Measurements from ENCODE around the gene ENO1. TPM values are rescaled to one million over a fixed set of nuclear protein-coding genes. Genes with fewer than 3 reads are reported as not detected.

ENO1 gene
- total RNA-seq, 1 experiment from 2014 or later = 2,334 TPM

DNA sequence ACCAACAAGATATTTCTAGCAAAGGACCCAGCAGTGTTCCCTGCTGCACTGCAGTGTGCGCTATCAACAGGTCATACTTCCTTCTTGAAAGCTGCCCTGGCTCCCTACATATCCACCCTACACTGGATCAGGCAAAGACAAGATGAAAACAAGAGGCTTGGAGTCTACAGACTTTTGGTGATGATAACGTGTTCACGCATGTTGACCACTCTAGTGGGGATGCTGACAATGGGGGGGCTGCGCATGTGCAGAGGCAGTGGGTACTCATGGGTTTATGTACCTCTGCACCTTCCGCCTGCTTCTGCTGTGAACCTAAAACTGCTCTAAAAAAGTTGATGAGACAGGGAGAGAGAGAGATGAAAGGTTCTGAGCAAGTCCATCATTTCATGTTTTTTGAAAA, 5.5 kb downstream of the ENO1 start (continued):
- TF ChIP-seq, protein P1, sequence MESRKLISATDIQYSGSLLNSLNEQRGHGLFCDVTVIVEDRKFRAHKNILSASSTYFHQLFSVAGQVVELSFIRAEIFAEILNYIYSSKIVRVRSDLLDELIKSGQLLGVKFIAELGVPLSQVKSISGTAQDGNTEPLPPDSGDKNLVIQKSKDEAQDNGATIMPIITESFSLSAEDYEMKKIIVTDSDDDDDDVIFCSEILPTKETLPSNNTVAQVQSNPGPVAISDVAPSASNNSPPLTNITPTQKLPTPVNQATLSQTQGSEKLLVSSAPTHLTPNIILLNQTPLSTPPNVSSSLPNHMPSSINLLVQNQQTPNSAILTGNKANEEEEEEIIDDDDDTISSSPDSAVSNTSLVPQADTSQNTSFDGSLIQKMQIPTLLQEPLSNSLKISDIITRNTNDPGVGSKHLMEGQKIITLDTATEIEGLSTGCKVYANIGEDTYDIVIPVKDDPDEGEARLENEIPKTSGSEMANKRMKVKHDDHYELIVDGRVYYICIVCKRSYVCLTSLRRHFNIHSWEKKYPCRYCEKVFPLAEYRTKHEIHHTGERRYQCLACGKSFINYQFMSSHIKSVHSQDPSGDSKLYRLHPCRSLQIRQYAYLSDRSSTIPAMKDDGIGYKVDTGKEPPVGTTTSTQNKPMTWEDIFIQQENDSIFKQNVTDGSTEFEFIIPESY (IDR thresholded peaks at IDR 0.05; ENCODE audit: extremely low read depth, insufficient replicate concordance, low read length) = no peak
- TF ChIP-seq JUND (IDR thresholded peaks at IDR 0.05) (no peak), SRF (IDR thresholded peaks at IDR 0.05; ENCODE audit: low read depth) (no peak), CTCF (IDR thresholded peaks at IDR 0.05 in 2 of 3, conservative IDR thresholded peaks at IDR 0.05 in 1 of 3; ENCODE audit: borderline replicate concordance in 1 of 3, insufficient read depth in 1 of 3, low read depth in 2 of 3, low read length in 2 of 3) (no peak), CEBPB (IDR thresholded peaks at IDR 0.05; ENCODE audit: low read depth) (no peak), EGR1 (IDR thresholded peaks at IDR 0.05; ENCODE audit: low read depth) (no peak), EZH2phosphoT487 (IDR thresholded peaks at IDR 0.05; ENCODE audit: borderline replicate concordance) (no peak), POLR2AphosphoS5 (IDR thresholded peaks at IDR 0.05; ENCODE audit: low read depth, low read length) (no peak; the same call in 1 of the 2 replicates)

DNA sequence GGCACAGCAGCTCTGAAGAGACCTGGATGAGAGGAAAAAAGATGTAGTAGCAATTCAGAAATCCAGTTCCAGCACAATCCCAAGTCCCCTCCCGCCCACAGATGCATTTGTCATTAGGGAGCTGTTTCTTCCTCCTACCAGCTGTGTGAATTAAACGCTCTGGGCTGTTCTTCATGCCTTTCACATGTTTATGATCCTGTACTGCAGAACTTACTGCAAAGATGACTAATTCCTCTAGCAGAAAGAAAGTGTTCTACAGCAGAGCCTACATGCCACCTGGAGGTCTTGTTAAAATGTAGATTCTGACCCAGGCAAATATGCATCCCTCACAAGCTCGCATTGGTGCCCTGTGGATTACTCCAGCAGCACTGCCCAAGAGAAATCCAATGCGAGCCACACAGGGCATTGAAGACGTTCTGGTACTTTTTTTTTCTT, 6.5 kb downstream of the ENO1 start:
- ChIA-PET RAD21 (ENCODE audit: low non-redundant PET in 1 of 2, low total read pairs in 2 of 2, uncharacterized antibody in 2 of 2, unreplicated experiment in 2 of 2) (no interaction called here), POLR2A (no interaction called here), CTCF (no interaction called here)
- H3K9me2 ChIP-seq (ENCODE audit: insufficient read depth) = no peaks in the 10 kb centered on the region
- H3K9ac ChIP-seq (ENCODE audit: low read length) = no peak overlapping the region
- intact Hi-C loops (cut with micrococcal nuclease) = loop anchor here (5.0 kb wide), 1 partner anchor 115 kb away; no protein-coding TSS in a partner anchor
- H3K79me2 ChIP-seq (ENCODE audit: insufficient read depth, low read length) = peaks cover 100% of the 10 kb centered on the region
- no peak overlapping the region for H2AFZ ChIP-seq (ENCODE audit: low read depth, low read length, poor library complexity, severe bottlenecking)
- H4K20me1 ChIP-seq (ENCODE audit: insufficient read depth) = peaks cover 82% of the 10 kb centered on the region
- no peaks in the 10 kb centered on the region for H3K27me3 ChIP-seq (ENCODE audit: insufficient read depth, low read length)
- no peak for DNase-seq (ENCODE audit: low read depth, low spot score)
- H3K9me3 ChIP-seq (ENCODE audit: control insufficient read depth in 1 of 2, insufficient read depth in 1 of 2, low read depth in 1 of 2, low read length in 2 of 2) = no peaks in the 10 kb centered on the region
- no TSS peak for BruUV-seq (replicated peaks)
- H3K36me3 ChIP-seq (ENCODE audit: control insufficient read depth in 1 of 2, insufficient read depth in 2 of 2, low read length in 2 of 2) = peaks cover 73 to 85% of the 10 kb centered on the region in 2 experiments
- TF ChIP-seq, protein P2, sequence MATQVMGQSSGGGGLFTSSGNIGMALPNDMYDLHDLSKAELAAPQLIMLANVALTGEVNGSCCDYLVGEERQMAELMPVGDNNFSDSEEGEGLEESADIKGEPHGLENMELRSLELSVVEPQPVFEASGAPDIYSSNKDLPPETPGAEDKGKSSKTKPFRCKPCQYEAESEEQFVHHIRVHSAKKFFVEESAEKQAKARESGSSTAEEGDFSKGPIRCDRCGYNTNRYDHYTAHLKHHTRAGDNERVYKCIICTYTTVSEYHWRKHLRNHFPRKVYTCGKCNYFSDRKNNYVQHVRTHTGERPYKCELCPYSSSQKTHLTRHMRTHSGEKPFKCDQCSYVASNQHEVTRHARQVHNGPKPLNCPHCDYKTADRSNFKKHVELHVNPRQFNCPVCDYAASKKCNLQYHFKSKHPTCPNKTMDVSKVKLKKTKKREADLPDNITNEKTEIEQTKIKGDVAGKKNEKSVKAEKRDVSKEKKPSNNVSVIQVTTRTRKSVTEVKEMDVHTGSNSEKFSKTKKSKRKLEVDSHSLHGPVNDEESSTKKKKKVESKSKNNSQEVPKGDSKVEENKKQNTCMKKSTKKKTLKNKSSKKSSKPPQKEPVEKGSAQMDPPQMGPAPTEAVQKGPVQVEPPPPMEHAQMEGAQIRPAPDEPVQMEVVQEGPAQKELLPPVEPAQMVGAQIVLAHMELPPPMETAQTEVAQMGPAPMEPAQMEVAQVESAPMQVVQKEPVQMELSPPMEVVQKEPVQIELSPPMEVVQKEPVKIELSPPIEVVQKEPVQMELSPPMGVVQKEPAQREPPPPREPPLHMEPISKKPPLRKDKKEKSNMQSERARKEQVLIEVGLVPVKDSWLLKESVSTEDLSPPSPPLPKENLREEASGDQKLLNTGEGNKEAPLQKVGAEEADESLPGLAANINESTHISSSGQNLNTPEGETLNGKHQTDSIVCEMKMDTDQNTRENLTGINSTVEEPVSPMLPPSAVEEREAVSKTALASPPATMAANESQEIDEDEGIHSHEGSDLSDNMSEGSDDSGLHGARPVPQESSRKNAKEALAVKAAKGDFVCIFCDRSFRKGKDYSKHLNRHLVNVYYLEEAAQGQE (IDR thresholded peaks at IDR 0.05; ENCODE audit: low read depth) = no peak
- no peak for TF ChIP-seq EGR1 (IDR thresholded peaks at IDR 0.05; ENCODE audit: low read depth)
- no peak for TF ChIP-seq ELF1 (IDR thresholded peaks at IDR 0.05; ENCODE audit: borderline replicate concordance, low read depth)
- H3K27ac ChIP-seq (ENCODE audit: low read depth, low read length) = peak overlapping the region; percentile 99
- peaks cover 40 to 65% of the 10 kb centered on the region in 2 experiments for H3K4me1 ChIP-seq (ENCODE audit: control insufficient read depth in 1 of 2, insufficient read depth in 2 of 2, low read length in 2 of 2)
- no peak overlapping the region for H3K4me2 ChIP-seq (ENCODE audit: low read length)
- H3K4me3 ChIP-seq (replicated peaks in 1 of 2; ENCODE audit: low read depth in 1 of 2, low read length in 2 of 2) = no peak overlapping the region
- ATAC-seq = no peak

Measured in HCT116 (cell line).